ENCODE data around the gene TMEFF2.

Gene TMEFF2

DNA sequence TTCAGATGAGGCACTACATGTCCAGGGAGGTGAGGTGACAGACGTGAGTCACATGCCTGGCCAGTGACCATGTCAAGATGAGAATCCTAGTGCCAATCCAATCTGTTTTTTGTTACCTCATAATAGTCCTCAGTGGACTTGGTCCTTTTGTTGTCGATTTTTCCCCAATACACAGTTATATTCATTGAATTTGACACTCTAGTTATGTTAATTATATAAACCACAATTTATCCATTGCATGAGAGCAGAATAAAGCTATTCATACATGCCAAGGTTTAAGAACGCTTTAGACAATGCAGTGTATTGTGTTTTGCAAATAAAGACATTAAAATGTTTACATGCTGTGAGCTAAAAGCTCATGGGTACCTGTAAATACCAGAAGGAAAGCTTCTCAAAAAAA lies 21.6 kb upstream of the TMEFF2 start:
- DNase-seq (ENCODE audit: extremely low read depth, low read depth): no peak
- TF ChIP-seq, protein P1, sequence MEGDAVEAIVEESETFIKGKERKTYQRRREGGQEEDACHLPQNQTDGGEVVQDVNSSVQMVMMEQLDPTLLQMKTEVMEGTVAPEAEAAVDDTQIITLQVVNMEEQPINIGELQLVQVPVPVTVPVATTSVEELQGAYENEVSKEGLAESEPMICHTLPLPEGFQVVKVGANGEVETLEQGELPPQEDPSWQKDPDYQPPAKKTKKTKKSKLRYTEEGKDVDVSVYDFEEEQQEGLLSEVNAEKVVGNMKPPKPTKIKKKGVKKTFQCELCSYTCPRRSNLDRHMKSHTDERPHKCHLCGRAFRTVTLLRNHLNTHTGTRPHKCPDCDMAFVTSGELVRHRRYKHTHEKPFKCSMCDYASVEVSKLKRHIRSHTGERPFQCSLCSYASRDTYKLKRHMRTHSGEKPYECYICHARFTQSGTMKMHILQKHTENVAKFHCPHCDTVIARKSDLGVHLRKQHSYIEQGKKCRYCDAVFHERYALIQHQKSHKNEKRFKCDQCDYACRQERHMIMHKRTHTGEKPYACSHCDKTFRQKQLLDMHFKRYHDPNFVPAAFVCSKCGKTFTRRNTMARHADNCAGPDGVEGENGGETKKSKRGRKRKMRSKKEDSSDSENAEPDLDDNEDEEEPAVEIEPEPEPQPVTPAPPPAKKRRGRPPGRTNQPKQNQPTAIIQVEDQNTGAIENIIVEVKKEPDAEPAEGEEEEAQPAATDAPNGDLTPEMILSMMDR (IDR thresholded peaks at IDR 0.05; ENCODE audit: low read depth, low read length): no peak

DNA sequence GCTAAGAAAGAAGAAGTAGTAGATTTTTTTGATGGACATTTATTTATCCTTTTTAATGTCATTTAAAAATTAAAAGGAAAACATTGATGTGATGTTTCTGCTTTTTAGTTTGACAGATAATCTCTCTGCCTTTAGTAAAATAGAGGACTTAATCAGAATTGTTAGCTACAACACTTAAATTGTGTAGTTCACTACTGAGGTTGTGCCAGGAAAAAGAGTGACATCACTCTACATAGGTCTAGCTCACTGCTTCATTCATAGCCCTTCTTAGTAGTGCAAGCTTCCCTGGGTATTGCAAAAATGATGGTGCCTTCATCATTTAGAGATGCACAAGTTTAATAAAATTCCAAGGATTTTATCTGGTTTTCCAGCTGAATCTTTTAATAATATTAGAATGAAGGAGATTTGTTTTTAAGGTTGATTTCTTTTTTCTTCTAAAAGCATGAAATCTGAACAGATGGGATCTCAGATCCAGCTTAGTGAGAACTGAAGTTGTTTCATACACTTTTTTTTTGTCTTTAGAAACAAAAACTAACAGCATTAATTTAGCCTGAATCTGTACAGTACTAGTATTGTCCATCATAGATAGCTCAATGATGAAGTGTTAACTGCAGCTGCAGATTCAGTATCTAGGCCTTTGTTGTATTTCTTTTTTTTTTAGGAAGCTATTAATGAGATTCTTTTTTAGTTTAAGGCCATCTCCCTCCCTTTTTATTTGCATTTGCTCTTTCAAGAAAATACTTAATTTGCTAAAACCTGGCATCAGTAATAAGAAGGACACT lies 20.6 kb upstream of the TMEFF2 start:
- DNase-seq (ENCODE audit: extremely low read depth, low read depth): no peak
- TF ChIP-seq, protein P1 (IDR thresholded peaks at IDR 0.05; ENCODE audit: low read depth, low read length): no peak

DNA sequence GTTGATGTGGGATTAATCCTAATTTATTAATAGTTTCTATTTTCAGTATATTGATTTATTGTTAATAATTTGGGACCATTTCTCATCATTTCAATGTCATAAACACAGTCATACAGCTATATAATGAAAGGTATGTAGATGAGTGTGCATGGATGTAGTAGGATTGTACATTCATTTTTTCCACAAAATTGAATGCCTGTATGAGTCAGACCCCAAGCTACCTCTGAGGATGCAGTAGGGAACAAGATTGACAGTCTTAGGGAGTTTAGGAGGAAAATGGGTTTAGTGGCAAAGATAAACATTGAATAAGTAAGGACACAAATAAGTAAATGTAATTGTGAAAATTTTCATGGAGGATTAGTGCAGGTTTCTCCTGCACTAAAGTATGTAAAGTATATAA lies 14.1 kb upstream of the TMEFF2 start:
- TF ChIP-seq, protein P1 (IDR thresholded peaks at IDR 0.05; ENCODE audit: low read depth, low read length): no peak
- DNase-seq (ENCODE audit: extremely low read depth, low read depth): no peak

DNA sequence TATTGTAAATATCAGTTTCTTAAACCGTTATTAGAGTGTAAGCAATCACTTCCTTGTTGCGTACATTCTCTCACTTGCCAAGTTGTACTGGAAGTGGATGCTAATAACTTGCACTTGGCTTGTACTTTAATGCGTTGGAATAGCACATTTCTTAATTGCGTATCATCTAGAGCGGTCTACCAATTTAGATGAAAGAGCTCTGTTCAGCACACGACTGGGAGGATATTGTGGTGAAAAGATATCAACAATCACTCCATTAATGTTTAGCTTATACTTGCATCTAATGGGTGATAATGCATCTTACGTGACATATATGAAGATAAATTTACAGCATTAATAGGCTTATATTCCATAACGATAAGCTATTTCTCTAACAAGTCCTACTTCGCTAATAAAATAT lies 11.7 kb upstream of the TMEFF2 start:
- TF ChIP-seq, protein P1 (IDR thresholded peaks at IDR 0.05; ENCODE audit: low read depth, low read length): no peak
- DNase-seq (ENCODE audit: extremely low read depth, low read depth): no peak

DNA sequence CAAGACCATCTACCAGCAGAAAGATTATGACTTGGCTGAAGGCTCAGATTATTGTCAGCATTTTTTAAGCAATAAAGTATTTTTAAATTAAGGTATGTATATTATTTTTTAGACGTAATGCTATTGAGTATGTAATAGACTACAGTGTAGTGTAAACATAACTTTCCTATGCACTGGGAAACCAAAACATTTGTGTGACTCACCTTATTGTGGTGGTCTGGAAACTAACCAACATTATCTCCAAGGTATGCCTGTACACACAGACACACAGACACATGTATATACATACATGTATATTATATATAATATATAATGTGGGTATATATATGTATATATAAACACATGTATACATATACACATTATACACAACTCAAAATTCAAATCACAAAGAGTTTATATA lies 9.1 kb upstream of the TMEFF2 start:
- TF ChIP-seq, protein P1 (IDR thresholded peaks at IDR 0.05; ENCODE audit: low read depth, low read length): no peak
- DNase-seq (ENCODE audit: extremely low read depth, low read depth): no peak

DNA sequence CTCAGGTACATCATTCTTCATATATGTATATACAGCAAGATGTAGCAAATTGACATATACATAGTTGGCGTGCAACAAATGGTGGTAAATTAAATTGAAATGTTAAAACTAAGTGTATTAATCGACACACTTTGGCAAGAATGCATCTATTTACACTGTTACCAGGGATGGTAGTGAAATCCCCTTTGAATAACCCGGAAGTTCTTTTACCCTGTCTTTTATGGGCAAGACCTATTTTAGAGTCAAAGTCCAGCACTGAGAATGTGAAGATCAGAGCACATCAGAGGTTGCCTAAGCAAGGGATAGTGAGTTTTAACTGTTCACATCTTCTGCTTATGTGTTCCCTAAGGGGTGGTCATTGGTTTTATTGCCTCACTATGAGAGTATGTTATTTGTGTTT lies 7.6 kb upstream of the TMEFF2 start:
- TF ChIP-seq, protein P1 (IDR thresholded peaks at IDR 0.05; ENCODE audit: low read depth, low read length): no peak
- no peak for DNase-seq (ENCODE audit: extremely low read depth, low read depth)

DNA sequence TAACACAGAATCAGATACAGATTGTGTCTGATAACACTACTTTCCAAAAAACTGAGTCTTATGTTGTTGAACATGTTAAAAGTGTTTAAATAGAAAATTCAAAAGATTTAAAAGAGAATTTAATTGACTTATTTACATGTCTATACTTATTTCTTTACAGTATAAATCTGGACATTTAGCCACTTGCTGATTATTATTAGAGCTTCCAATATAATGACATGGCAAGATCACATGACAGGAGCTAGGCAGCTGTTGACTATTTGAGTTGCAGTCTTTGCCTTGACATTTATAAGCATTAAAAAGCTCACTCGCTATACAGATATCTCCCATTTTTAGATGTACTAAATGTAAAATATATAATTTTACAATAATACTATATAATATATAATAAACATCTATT lies 6.4 kb upstream of the TMEFF2 start:
- TF ChIP-seq, protein P1 (IDR thresholded peaks at IDR 0.05; ENCODE audit: low read depth, low read length): no peak
- no peak for DNase-seq (ENCODE audit: extremely low read depth, low read depth)
